WTC11 (cell line): Measurements from ENCODE around the gene SLIT1. TPM values are rescaled to one million over a fixed set of nuclear protein-coding genes. Genes with fewer than 3 reads are reported as not detected.
A peak's percentile ranks its signal among the peaks of the same experiment; 100 is the strongest.

Source experiments
- ATAC-seq: fragments of 200-7000 bp; cut with Tn5 transposase; 2 replicates; pipeline ENCODE4 v1.10.0; 2021; ENCODE audit warnings: mild to moderate bottlenecking, moderate library complexity
- CTCF ChIA-PET: fragments of 300-600 bp; sonication (Branson Sonifier 250); formaldehyde crosslinking; loops from one replicate; lab custom pipeline; 2021; ENCODE audit warnings: antibody characterized with exemption; lab: Charles Lee
- POLR2A ChIA-PET: fragments of 350-600 bp; sonication (Branson Sonifier 250); formaldehyde crosslinking; loops from one replicate; lab custom pipeline; 2021; ENCODE audit warnings: antibody characterized with exemption; lab: Charles Lee
- DNase-seq: peaks from one replicate; pipeline ENCODE4 v3.0.0; 2021; ENCODE audit warnings: low spot score
- H3K27ac Mint-ChIP-seq: 2 replicates; pipeline ENCODE4 v1.8.0; 2021; ENCODE audit warnings: mixed read lengths
- H3K27me3 Mint-ChIP-seq: 2 replicates; pipeline ENCODE4 v1.8.0; 2021; ENCODE audit warnings: low read depth, mild to moderate bottlenecking, moderate library complexity, mixed read lengths
- H3K36me3 Mint-ChIP-seq: 2 replicates; pipeline ENCODE4 v1.8.0; 2021; ENCODE audit warnings: mixed read lengths
- H3K4me1 Mint-ChIP-seq: 2 replicates; pipeline ENCODE4 v1.8.0; 2022; ENCODE audit warnings: mixed read lengths
- H3K4me3 Mint-ChIP-seq: 2 replicates; pipeline ENCODE4 v1.8.0; 2021; ENCODE audit warnings: mild to moderate bottlenecking, moderate library complexity, mixed read lengths
- H3K9me3 Mint-ChIP-seq: 2 replicates; pipeline ENCODE4 v1.8.0; 2021; ENCODE audit warnings: mixed read lengths
- ATF1 ChIP-seq: sonication (generic); formaldehyde crosslinking; IDR thresholded peaks from 2 replicates; pipeline ENCODE4 v1.8.1; 2023; ENCODE audit warnings: mild to moderate bottlenecking, moderate library complexity, missing genetic modification reagents
- CREB1 ChIP-seq: sonication (generic); formaldehyde crosslinking; IDR thresholded peaks from 2 replicates; pipeline ENCODE4 v1.8.0; 2023; ENCODE audit warnings: mild to moderate bottlenecking, missing genetic modification reagents
- EMX1 ChIP-seq: fragments of 250-450 bp; sonication (Bioruptor Pico); IDR thresholded peaks from 2 replicates; pipeline ENCODE4 v1.8.0; 2021; ENCODE audit warnings: mild to moderate bottlenecking
- ESRRA ChIP-seq: sonication (generic); formaldehyde crosslinking; IDR thresholded peaks from 2 replicates; pipeline ENCODE4 v1.8.1; 2022; ENCODE audit warnings: mild to moderate bottlenecking, missing genetic modification reagents, borderline replicate concordance
- FOXJ3 ChIP-seq: sonication (generic); formaldehyde crosslinking; IDR thresholded peaks from 2 replicates; pipeline ENCODE4 v1.9.0; 2021; ENCODE audit warnings: missing genetic modification reagents, mild to moderate bottlenecking, borderline replicate concordance
- FOXK1 ChIP-seq: sonication (generic); formaldehyde crosslinking; IDR thresholded peaks from 2 replicates; pipeline ENCODE4 v1.8.0; 2022; ENCODE audit warnings: mild to moderate bottlenecking, moderate library complexity, missing genetic modification reagents
- GABPB1 ChIP-seq: sonication (generic); formaldehyde crosslinking; IDR thresholded peaks from 2 replicates; pipeline ENCODE4 v1.8.1; 2023; ENCODE audit warnings: mild to moderate bottlenecking, missing genetic modification reagents
- GRHL2 ChIP-seq: fragments of 250-450 bp; sonication (Bioruptor Pico); IDR thresholded peaks from 2 replicates; pipeline ENCODE4 v1.8.0; 2022; ENCODE audit warnings: mild to moderate bottlenecking, moderate library complexity; ENCODE audit not compliant: insufficient replicate concordance, severe bottlenecking
- HMGXB4 ChIP-seq: sonication (generic); formaldehyde crosslinking; IDR thresholded peaks from 2 replicates; pipeline ENCODE4 v1.8.1; 2023; ENCODE audit warnings: mild to moderate bottlenecking, moderate library complexity, missing genetic modification reagents
- MLX ChIP-seq: sonication (generic); formaldehyde crosslinking; IDR thresholded peaks from 2 replicates; pipeline ENCODE4 v1.8.1; 2023; ENCODE audit warnings: mild to moderate bottlenecking, missing genetic modification reagents, moderate library complexity
- TEAD1 ChIP-seq: sonication (generic); formaldehyde crosslinking; IDR thresholded peaks from 2 replicates; pipeline ENCODE4 v1.8.0; 2022; ENCODE audit warnings: mild to moderate bottlenecking, missing genetic modification reagents
- ZNF263 ChIP-seq: sonication (generic); formaldehyde crosslinking; IDR thresholded peaks from 2 replicates; pipeline ENCODE4 v1.8.1; 2022; ENCODE audit warnings: low read depth, mild to moderate bottlenecking, moderate library complexity, missing genetic modification reagents
- ZNF512 ChIP-seq: sonication (generic); formaldehyde crosslinking; IDR thresholded peaks from 2 replicates; pipeline ENCODE4 v1.8.1; 2022; ENCODE audit warnings: missing genetic modification reagents, borderline replicate concordance
- total RNA-seq: library from RNA; stranded (reverse); gene quantifications from 3 replicates; pipeline ENCODE4 v1.2.3, GENCODE V29; 2021

SLIT1 gene
- total RNA-seq, 1 experiment from 2014 or later: 1.6 TPM

- ATAC-seq: no peak
- H3K27ac Mint-ChIP-seq: no peak overlapping the region
- no peaks in the 10 kb centered on the region for H3K27me3 Mint-ChIP-seq
- H3K36me3 Mint-ChIP-seq: no peaks in the 10 kb centered on the region
- H3K4me1 Mint-ChIP-seq: peaks cover 22% of the 10 kb centered on the region
- ChIA-PET POLR2A (no interaction called here), CTCF (interaction anchor here (1.4 to 19.8 kb wide), 12 partner anchors 10 to 163 kb away, joined by 3 to 364 read pairs (median 48); no protein-coding TSS in a partner anchor)
- no peak overlapping the region for H3K4me3 Mint-ChIP-seq
- peaks cover 13% of the 10 kb centered on the region for H3K9me3 Mint-ChIP-seq
- DNase-seq: no peak
- TF ChIP-seq FOXJ3: no peak
- TF ChIP-seq ESRRA (CRISPR knock-in tag): no peak
- TF ChIP-seq GRHL2: no peak
- TF ChIP-seq, all 79 proteins: peak for 0
These were observed 114.3 kb downstream of the SLIT1 start for GRCh38 chr10:97071496-97071895.

DNA sequence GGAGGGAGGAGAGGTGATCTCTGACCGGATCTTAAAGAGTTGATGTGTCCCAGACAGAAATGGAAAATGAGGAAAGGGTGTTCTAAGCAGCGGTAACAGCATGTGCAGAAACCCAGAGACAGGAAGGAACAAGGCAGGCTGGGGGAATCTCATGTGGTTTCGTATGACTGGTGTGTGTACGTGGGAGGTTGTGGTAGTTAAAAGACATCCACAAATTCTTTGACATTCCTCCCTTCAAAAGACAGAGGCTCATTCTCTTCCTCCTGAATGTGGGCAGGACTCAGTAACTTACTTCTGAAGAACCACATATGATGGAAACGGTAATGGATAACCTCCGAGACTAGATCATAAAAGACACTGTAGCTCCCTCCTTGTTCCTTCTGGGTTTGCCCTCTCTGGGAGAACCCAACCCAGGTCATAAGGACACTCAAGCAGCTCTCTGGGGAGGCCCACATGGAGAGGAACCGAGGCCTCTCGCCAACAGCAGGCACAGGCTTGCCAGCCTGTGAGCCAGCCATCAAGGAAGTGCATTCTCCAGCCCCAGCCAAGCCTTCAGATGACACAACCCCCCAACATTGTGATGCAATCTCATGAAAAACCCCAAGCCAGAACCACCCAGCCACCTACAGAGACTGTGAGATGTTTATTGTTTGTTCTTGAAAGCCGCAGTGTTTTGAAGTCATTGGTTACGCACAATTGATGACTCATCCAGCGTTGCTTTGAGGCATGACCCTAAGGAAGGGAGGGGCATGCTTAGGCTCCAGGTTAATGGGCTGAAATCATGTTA, 116.0 kb downstream of the SLIT1 start:
- Mint-ChIP-seq H3K4me3 (no peak overlapping the region), H3K27me3 (no peaks in the 10 kb centered on the region), H3K4me1 (peaks cover 19% of the 10 kb centered on the region), H3K27ac (no peak overlapping the region), H3K9me3 (peaks cover 13% of the 10 kb centered on the region), H3K36me3 (no peaks in the 10 kb centered on the region)
- POLR2A ChIA-PET: interaction anchor here (0.7 kb wide), 1 partner anchor 236 kb away, joined by 3 read pairs; no protein-coding TSS in a partner anchor
- DNase-seq (no peak), ATAC-seq (no peak)
- no peak for TF ChIP-seq ATF1
- TF ChIP-seq GABPB1 (CRISPR knock-in tag): peak; percentile 71
- CTCF ChIA-PET: interaction anchor here (0.9 to 19.8 kb wide), 7 partner anchors 10 to 138 kb away, joined by 3 to 364 read pairs (median 7); no protein-coding TSS in a partner anchor

DNA sequence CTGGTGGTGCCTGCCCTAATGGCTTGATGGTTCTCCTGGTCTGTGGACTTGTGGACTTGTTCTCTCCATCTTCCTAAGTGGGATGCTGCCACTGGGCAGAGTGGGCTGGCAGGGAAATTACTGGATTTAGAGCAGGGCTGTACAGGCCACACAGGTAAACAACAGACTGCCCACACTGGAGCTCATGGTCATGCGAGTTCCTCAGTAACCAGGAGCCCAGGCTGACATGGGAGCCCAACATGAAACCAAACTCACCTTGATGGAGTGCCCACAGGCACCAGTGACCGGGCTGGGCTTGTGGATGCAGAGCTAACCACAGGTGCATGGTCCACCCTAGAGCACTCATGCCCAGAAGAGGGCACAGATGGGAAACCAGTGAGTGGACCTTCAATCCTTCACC, 116.7 kb downstream of the SLIT1 start:
- H3K27ac Mint-ChIP-seq: no peak overlapping the region
- no peaks in the 10 kb centered on the region for H3K36me3 Mint-ChIP-seq
- no peaks in the 10 kb centered on the region for H3K27me3 Mint-ChIP-seq
- no peak for DNase-seq
- TF ChIP-seq HMGXB4 (CRISPR knock-in tag): no peak
- no peak for TF ChIP-seq TEAD1
- no peak for TF ChIP-seq EMX1 (CRISPR knock-in tag)
- TF ChIP-seq FOXK1 (CRISPR knock-in tag): no peak
- no peak for ATAC-seq
- peaks cover 13% of the 10 kb centered on the region for H3K9me3 Mint-ChIP-seq
- CTCF ChIA-PET: interaction anchor here (1.2 to 19.8 kb wide), 8 partner anchors 10 to 139 kb away, joined by 3 to 364 read pairs (median 12); no protein-coding TSS in a partner anchor
- peaks cover 19% of the 10 kb centered on the region for H3K4me1 Mint-ChIP-seq
- POLR2A ChIA-PET: no interaction called here
- no peak overlapping the region for H3K4me3 Mint-ChIP-seq

- Mint-ChIP-seq H3K27ac (no peak overlapping the region), H3K36me3 (no peaks in the 10 kb centered on the region), H3K27me3 (no peaks in the 10 kb centered on the region), H3K4me3 (no peak overlapping the region), H3K9me3 (peaks cover 13% of the 10 kb centered on the region), H3K4me1 (peaks cover 17% of the 10 kb centered on the region)
- CTCF ChIA-PET: interaction anchor here (0.5 to 19.8 kb wide), 19 partner anchors 9 to 554 kb away, joined by 3 to 364 read pairs (median 4); partner anchors contain the start of gene TLL2
- TF ChIP-seq CREB1 (CRISPR knock-in tag): no peak
- no peak for TF ChIP-seq ZNF512
- no peak for TF ChIP-seq MLX (CRISPR knock-in tag)
- no peak for TF ChIP-seq TEAD1
- TF ChIP-seq ZNF263: no peak
- no peak for TF ChIP-seq FOXJ3
- TF ChIP-seq ESRRA (CRISPR knock-in tag): no peak
- no peak for DNase-seq
- ATAC-seq: peak; percentile 76
- POLR2A ChIA-PET: no interaction called here
These were observed 117.9 kb downstream of the SLIT1 start for GRCh38 chr10:97067716-97068391.
